HFFc6 (cell line): ENCODE data around the gene CAMKK2. TPM values are rescaled to one million over a fixed set of nuclear protein-coding genes. Genes with fewer than 3 reads are reported as not detected.

Experiments used
- DNase-seq: peaks from one replicate; pipeline ENCODE4 v3.0.0-alpha.2; 2018
- H3K27ac Mint-ChIP-seq: 2 replicates; pipeline ENCODE4 v1.8.0; 2020; ENCODE audit warnings: mild to moderate bottlenecking, mixed read lengths
- H3K27me3 Mint-ChIP-seq: 2 replicates; pipeline ENCODE4 v1.8.0; 2021; ENCODE audit warnings: mild to moderate bottlenecking, moderate library complexity, mixed read lengths; ENCODE audit not compliant: insufficient read depth
- H3K36me3 Mint-ChIP-seq: 2 replicates; pipeline ENCODE4 v1.8.0; 2021; ENCODE audit warnings: low read depth, mixed read lengths
- H3K4me1 Mint-ChIP-seq: 2 replicates; pipeline ENCODE4 v1.8.0; 2020; ENCODE audit warnings: low read depth, mixed read lengths
- H3K4me3 Mint-ChIP-seq: 2 replicates; pipeline ENCODE4 v1.8.0; 2020; ENCODE audit warnings: mild to moderate bottlenecking, moderate library complexity, mixed read lengths
- H3K9me3 Mint-ChIP-seq: 2 replicates; pipeline ENCODE4 v1.8.0; 2020; ENCODE audit warnings: mild to moderate bottlenecking, mixed read lengths
- total RNA-seq, 6 experiments: library from RNA; stranded (reverse); fragmentation: NEBNext Ultra II Directional; extraction: Animal tissue kit (Norgen Biotek cat#: 25700); gene quantifications; 2 replicates in 1 of 6; 3 replicates in 5 of 6; pipeline ENCODE4 v1.2.3, GENCODE V29; 2021
- TF ChIP-seq, protein P1 (sequence below): fragments of 200-600 bp; sonication (generic); IDR thresholded peaks from 2 replicates; pipeline ENCODE4 v1.5.0; 2021; ENCODE audit warnings: antibody characterized with exemption, mild to moderate bottlenecking

Gene CAMKK2
- total RNA-seq, 6 experiments from 2014 or later, result 27.8 to 35.3 (median 31.1) TPM

DNA sequence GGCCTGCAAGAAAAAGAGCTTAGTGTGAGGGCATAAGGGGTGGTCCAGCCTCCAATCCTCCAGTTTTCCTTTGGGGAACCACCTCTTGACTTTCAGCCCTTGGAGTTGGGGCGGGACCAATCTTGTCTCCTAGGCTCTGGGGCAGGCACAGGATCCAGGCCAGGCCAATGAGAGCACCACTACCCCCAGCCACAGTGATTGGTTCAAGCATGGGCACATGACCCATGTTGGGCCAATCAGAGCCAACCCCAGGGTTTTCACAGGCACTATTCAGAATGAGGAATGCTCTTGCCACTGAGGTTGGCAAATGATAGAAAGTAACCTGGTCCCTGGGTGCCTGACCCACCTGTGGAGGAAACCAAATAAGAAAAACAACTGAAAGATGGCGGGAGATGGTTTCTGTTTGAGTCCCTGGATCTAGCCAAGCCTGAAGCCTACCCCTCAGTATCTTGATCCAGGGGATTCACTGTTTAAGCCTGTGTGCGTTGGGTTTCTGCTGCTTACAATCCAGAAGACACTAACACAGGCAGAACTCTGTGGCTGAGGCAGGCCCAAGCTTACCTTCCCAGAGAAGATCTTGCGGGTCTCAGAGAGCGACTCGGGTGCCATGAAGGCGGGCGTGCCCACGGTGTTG lies 43.7 kb downstream of the CAMKK2 start:
- Mint-ChIP-seq H3K4me3 (no peak overlapping the region), H3K9me3 (no peaks in the 10 kb centered on the region), H3K27me3 (no peaks in the 10 kb centered on the region), H3K4me1 (no peaks in the 10 kb centered on the region), H3K36me3 (peaks cover 37% of the 10 kb centered on the region), H3K27ac (no peak overlapping the region)
- DNase-seq, result no peak
- TF ChIP-seq, protein P1, sequence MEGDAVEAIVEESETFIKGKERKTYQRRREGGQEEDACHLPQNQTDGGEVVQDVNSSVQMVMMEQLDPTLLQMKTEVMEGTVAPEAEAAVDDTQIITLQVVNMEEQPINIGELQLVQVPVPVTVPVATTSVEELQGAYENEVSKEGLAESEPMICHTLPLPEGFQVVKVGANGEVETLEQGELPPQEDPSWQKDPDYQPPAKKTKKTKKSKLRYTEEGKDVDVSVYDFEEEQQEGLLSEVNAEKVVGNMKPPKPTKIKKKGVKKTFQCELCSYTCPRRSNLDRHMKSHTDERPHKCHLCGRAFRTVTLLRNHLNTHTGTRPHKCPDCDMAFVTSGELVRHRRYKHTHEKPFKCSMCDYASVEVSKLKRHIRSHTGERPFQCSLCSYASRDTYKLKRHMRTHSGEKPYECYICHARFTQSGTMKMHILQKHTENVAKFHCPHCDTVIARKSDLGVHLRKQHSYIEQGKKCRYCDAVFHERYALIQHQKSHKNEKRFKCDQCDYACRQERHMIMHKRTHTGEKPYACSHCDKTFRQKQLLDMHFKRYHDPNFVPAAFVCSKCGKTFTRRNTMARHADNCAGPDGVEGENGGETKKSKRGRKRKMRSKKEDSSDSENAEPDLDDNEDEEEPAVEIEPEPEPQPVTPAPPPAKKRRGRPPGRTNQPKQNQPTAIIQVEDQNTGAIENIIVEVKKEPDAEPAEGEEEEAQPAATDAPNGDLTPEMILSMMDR, result no peak

DNA sequence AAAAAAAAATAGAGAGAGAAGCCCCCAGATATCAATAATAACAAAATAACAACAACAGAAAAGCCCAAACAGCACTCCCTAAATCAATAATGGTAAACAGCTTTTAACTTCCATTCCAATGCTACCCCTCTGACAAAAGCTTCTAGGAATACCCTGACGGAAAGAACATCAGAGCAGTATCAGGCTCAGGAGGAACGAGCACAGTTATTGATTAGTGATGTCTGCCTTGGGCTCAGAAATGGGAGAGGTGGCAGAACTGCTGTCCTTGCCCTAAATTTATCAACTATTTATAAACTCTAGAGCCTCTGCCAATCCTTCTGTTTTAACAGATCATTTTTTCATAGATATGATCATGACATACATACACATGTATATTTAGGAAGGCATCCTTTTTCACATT lies 44.7 kb downstream of the CAMKK2 start:
- TF ChIP-seq, protein P1, result no peak
- DNase-seq, result no peak
- Mint-ChIP-seq H3K27me3 (peaks cover 2% of the 10 kb centered on the region), H3K4me3 (no peak overlapping the region), H3K27ac (no peak overlapping the region), H3K4me1 (no peaks in the 10 kb centered on the region), H3K36me3 (peaks cover 37% of the 10 kb centered on the region), H3K9me3 (no peaks in the 10 kb centered on the region)

DNA sequence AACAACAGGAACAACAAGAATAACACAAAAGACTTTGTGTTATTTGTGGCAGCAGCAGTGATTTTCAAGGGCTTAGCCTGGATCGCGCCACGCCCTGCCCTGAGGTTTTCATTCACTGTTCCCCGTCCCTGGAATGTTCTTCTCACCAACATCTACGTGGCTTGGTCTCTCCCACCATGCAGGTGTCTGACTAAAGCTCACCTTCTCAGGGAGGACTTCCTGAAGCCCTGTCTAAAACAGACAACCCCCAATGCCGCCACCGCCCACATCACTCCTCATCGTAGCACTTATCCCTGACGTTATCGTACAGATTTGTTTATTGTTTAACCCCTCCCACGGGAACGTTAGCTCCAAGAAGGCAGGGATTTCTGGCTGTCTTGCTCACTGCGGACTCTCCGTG lies 46.1 kb downstream of the CAMKK2 start:
- Mint-ChIP-seq H3K4me1 (no peaks in the 10 kb centered on the region), H3K27ac (no peak overlapping the region), H3K27me3 (peaks cover 3% of the 10 kb centered on the region), H3K4me3 (no peak overlapping the region), H3K9me3 (no peaks in the 10 kb centered on the region), H3K36me3 (peaks cover 32% of the 10 kb centered on the region)
- DNase-seq, result no peak
- TF ChIP-seq, protein P1, result no peak

DNA sequence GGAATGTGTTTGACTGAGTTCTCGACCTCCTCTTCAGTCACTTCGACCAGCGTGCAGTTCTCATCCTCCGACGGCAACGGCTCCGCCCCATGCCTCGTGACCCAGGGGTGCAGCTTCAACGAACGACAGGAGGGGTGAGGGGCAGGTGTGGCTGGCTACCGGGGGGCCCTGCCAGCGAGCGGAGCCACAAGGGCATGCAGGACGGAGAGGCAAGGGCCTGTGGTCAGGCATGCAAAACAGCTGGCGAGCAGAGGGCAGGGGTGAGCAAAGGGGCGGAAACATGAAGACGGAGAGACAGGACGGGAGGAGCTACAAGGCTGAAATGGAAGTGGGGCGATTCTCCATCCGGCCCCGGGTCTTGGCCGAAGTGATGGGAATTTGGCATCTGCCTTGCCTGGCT lies 47.9 kb downstream of the CAMKK2 start:
- H3K27ac Mint-ChIP-seq, result no peak overlapping the region
- no peak for DNase-seq
- no peaks in the 10 kb centered on the region for H3K4me1 Mint-ChIP-seq
- peaks cover 3% of the 10 kb centered on the region for H3K27me3 Mint-ChIP-seq
- H3K36me3 Mint-ChIP-seq, result peaks cover 22% of the 10 kb centered on the region
- TF ChIP-seq, protein P1, result no peak
- no peak overlapping the region for H3K4me3 Mint-ChIP-seq
- H3K9me3 Mint-ChIP-seq, result no peaks in the 10 kb centered on the region

DNA sequence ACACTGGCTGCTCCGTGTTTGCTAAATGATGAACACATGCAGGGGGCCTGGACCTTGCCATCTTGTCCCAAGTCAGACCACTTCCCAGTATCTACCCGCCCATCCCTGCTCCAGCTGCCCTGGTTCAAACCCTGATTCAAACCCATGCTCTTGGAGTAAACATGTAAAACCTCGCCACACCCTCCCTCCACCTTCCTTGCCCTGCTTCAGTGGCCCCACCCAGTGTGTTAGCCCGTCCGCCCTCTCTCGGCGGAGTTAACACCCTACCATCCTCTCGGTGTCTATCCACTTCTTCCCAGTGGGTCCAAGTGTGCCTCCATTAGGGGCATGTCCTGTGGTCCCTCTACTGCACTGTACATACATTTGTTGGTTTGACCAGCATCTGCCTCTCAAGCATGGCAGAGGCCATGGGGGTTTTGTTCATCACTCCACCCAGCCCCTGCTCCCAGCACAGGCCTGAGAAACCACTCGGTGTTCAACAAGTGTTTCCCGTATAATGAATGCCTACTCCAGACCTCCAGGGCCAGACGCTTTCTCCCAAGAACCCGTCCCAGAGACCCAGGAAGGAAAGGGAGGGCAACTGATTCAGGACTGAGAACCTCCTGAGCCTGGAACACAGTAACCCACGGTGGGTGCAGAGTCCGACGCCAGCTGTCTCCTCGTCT lies 49.5 kb downstream of the CAMKK2 start:
- H3K4me1 Mint-ChIP-seq, result no peaks in the 10 kb centered on the region
- DNase-seq, result no peak
- H3K36me3 Mint-ChIP-seq, result peaks cover 15% of the 10 kb centered on the region
- TF ChIP-seq, protein P1, result no peak
- H3K4me3 Mint-ChIP-seq, result no peak overlapping the region
- peaks cover 3% of the 10 kb centered on the region for H3K27me3 Mint-ChIP-seq
- H3K9me3 Mint-ChIP-seq, result no peaks in the 10 kb centered on the region
- no peak overlapping the region for H3K27ac Mint-ChIP-seq
